Measurements from ENCODE around the gene CAMK1D. TPM values are rescaled to one million over a fixed set of nuclear protein-coding genes. Genes with fewer than 3 reads are reported as not detected.

The CAMK1D gene
- total and polyA plus RNA-seq, 2 experiments from 2014 or later = 3.5 to 6.0 TPM

DNA sequence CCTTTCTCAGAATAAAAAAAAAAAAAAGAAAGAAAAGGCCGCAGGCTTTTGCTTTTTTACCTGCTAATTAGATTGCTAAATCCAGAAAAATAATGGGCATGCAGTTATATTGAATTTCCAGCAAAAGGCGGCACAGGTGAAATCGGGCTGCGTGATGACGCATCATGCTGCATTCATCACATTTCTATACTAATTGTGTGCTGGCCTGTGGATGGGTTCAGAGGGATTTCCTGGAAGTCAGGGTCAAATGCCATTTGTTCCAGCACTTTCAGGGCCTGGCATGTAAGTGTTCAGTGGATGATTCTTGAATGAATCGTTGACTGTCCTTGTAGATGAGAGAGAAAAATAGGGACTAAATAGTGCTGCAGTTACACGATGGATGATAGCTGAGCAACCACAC, 292.7 kb downstream of the CAMK1D start:
- TF ChIP-seq EZH2 (IDR thresholded peaks at IDR 0.05; ENCODE audit: borderline replicate concordance) (no peak), EZH2phosphoT487 (IDR thresholded peaks at IDR 0.05; ENCODE audit: low read depth, severe bottlenecking, unreplicated experiment) (no peak)
- TF ChIP-seq, protein P1, sequence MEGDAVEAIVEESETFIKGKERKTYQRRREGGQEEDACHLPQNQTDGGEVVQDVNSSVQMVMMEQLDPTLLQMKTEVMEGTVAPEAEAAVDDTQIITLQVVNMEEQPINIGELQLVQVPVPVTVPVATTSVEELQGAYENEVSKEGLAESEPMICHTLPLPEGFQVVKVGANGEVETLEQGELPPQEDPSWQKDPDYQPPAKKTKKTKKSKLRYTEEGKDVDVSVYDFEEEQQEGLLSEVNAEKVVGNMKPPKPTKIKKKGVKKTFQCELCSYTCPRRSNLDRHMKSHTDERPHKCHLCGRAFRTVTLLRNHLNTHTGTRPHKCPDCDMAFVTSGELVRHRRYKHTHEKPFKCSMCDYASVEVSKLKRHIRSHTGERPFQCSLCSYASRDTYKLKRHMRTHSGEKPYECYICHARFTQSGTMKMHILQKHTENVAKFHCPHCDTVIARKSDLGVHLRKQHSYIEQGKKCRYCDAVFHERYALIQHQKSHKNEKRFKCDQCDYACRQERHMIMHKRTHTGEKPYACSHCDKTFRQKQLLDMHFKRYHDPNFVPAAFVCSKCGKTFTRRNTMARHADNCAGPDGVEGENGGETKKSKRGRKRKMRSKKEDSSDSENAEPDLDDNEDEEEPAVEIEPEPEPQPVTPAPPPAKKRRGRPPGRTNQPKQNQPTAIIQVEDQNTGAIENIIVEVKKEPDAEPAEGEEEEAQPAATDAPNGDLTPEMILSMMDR (IDR thresholded peaks at IDR 0.05; ENCODE audit: poor library complexity) = no peak
- WGBS (ENCODE audit: low lambda C conversion rate, missing lambda C conversion rate) = 97% methylated on average over 7 of the region's 7 CpGs
- no peaks in the 10 kb centered on the region for H3K36me3 ChIP-seq (replicated peaks; ENCODE audit: insufficient read depth, low read depth)
- no peak overlapping the region for H3K4me3 ChIP-seq
- peaks cover 6% of the 10 kb centered on the region for H3K4me1 ChIP-seq (ENCODE audit: insufficient read depth)
- no peak overlapping the region for H3K27ac ChIP-seq
- H4K20me1 ChIP-seq (ENCODE audit: insufficient read depth, poor library complexity, severe bottlenecking) = no peaks in the 10 kb centered on the region
- H3K27me3 ChIP-seq = no peaks in the 10 kb centered on the region
- H3K9me3 ChIP-seq (ENCODE audit: low read depth) = no peaks in the 10 kb centered on the region
- no peak overlapping the region for H3K4me2 ChIP-seq
- no peak for DNase-seq (ENCODE audit: low spot score)
- no peaks in the 10 kb centered on the region for H3K79me2 ChIP-seq
- no peaks in the 10 kb centered on the region for H3K9me2 ChIP-seq (replicated peaks; ENCODE audit: insufficient read depth)
- no peak overlapping the region for H2AFZ ChIP-seq

DNA sequence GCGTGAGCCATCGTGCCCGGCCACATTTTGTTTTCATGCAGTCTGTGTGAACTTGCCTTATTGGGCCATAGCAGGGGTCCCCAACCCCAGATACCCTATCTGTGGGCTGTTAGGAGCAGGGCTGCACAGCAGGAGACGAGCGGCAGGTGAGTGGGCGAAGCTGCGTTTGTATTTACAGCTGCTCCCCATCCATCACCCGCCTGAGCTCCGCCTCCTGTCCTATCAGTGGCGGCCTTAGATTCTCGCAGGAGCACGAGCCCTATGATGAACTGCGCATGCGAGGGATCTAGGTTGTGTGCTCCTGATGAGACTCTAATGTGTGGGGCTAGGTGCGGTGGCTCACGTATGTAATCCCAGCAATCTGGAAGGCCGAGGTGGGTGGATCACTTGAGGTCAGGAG, 293.9 kb downstream of the CAMK1D start:
- Histone ChIP-seq H3K27me3 (no peaks in the 10 kb centered on the region), H3K9me3 (ENCODE audit: low read depth) (no peaks in the 10 kb centered on the region), H4K20me1 (ENCODE audit: insufficient read depth, poor library complexity, severe bottlenecking) (no peaks in the 10 kb centered on the region), H3K36me3 (replicated peaks; ENCODE audit: insufficient read depth, low read depth) (no peaks in the 10 kb centered on the region), H3K4me2 (no peak overlapping the region), H3K27ac (no peak overlapping the region), H2AFZ (no peak overlapping the region), H3K4me1 (ENCODE audit: insufficient read depth) (peaks cover 3% of the 10 kb centered on the region), H3K9me2 (replicated peaks; ENCODE audit: insufficient read depth) (no peaks in the 10 kb centered on the region), H3K4me3 (no peak overlapping the region), H3K79me2 (no peaks in the 10 kb centered on the region)
- WGBS (ENCODE audit: low lambda C conversion rate, missing lambda C conversion rate) = 90% methylated on average over 17 of the region's 17 CpGs
- TF ChIP-seq, protein P1 (IDR thresholded peaks at IDR 0.05; ENCODE audit: poor library complexity) = no peak
- TF ChIP-seq EZH2 (IDR thresholded peaks at IDR 0.05; ENCODE audit: borderline replicate concordance) (no peak), EZH2phosphoT487 (IDR thresholded peaks at IDR 0.05; ENCODE audit: low read depth, severe bottlenecking, unreplicated experiment) (no peak)
- no peak for DNase-seq (ENCODE audit: low spot score)

DNA sequence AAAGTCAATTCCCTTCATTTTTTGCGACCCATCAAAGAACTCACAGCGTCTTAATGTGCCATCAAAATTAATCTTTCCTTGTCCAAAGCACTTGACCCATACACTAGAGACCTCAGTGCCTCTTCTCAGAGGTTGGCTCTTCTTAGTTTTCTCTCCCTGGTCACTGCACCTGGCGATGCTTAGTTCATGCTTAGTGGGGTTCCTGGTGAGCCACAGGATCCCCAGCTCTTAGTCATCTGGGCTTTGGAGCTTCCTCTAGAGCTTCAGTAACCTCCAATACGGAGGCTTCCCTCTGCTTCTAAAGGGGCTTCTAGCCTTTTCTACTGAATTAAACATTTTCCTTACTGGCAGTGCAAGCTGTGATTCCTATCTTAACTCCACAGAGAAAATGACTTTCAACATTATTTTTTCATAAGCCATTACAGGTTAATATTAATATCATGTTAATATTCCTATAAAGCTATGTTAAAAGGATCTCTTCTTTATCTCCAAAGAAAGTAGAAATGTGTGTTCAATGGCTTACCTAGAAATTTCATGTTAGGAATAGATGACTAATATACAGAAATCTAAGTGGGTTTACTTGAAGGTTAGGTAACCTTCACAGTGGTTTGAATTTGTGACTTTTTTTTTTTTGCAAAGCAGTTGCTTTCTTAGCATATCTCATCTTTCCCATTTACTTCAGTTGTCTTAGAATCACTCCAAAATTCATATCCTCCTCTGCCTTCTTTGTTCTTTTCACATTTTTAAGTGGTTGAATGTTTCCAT, 295.2 kb downstream of the CAMK1D start:
- H2AFZ ChIP-seq = no peak overlapping the region
- no peaks in the 10 kb centered on the region for H3K27me3 ChIP-seq
- no peak overlapping the region for H3K27ac ChIP-seq
- H3K4me1 ChIP-seq (ENCODE audit: insufficient read depth) = no peaks in the 10 kb centered on the region
- no peaks in the 10 kb centered on the region for H4K20me1 ChIP-seq (ENCODE audit: insufficient read depth, poor library complexity, severe bottlenecking)
- 88% methylated on average over 4 of the region's 4 CpGs for WGBS (ENCODE audit: low lambda C conversion rate, missing lambda C conversion rate)
- no peaks in the 10 kb centered on the region for H3K9me3 ChIP-seq (ENCODE audit: low read depth)
- no peak overlapping the region for H3K4me3 ChIP-seq
- no peak for DNase-seq (ENCODE audit: low spot score)
- H3K79me2 ChIP-seq = no peaks in the 10 kb centered on the region
- no peaks in the 10 kb centered on the region for H3K9me2 ChIP-seq (replicated peaks; ENCODE audit: insufficient read depth)
- no peaks in the 10 kb centered on the region for H3K36me3 ChIP-seq (replicated peaks; ENCODE audit: insufficient read depth, low read depth)
- H3K4me2 ChIP-seq = no peak overlapping the region
- TF ChIP-seq EZH2phosphoT487 (IDR thresholded peaks at IDR 0.05; ENCODE audit: low read depth, severe bottlenecking, unreplicated experiment) (no peak), EZH2 (IDR thresholded peaks at IDR 0.05; ENCODE audit: borderline replicate concordance) (no peak)
- TF ChIP-seq, protein P1 (IDR thresholded peaks at IDR 0.05; ENCODE audit: poor library complexity) = no peak

Data from hepatocyte (in vitro differentiated cells).